ENCODE results near the gene BBS4.
"Not testable (repeated sequence)": the region's sequence is repeated elsewhere in the genome, so short reads cannot be mapped to it uniquely, and the experiment has no call there.

Gene BBS4

DNA sequence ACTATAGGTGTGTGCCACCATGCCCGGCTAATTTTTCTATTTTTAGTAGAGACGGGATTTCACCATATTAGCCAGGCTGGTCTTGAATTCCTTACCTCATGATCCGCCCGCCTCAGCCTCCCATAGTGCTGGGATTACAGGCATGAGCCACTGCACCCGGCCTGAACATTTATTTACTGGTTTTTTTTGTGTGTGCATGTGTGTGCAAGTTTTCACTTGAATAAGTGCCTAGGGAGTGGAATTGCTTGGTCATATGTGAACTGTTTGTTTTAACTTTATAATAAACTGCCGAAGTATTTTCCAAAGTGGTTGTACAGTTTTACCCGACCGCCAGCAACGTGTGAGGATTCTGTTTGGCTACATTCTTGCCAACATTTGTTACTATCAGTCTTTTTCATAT is 14.1 kb downstream of the BBS4 start:
- no peak for DNase-seq

GRCh38 chr15:72706266-72706665 is 20.3 kb downstream of the BBS4 start:
- DNase-seq = no peak

DNA sequence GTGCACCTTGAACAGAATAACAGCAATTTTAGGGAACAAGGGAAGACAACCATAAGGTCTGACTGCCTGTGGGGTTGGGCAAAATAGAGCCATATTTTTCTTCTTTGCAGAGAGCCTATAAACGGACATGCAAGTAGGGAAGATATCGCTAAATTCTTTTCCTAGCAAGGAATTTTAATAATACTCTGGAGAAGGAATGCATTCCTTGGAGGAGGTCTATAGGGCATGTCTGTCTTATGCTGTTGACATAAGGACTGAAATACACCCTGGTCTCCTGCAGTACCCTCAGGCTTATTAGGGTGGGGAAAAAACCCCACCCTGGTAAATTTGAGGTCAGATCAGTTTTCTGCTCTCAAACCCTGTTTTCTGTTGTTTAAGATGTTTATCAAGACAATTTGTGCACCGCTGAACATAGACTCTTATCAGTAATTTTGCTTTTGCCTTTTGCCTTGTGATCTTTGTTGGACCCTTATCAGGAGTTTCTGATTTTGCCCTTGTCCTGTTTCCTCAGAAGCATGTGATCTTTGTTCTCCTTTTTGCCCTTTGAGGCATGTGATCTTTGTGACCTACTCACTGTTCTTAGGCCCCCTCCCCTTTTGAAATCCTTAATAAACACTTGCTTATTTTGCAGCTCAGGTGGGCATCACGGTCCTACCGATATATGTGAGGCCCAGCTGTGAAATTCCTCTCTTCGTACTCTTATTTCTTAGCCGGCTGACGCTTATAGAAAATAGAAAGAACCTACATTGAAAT is 22.7 kb downstream of the BBS4 start:
- DNase-seq = not testable (repeated sequence)

DNA sequence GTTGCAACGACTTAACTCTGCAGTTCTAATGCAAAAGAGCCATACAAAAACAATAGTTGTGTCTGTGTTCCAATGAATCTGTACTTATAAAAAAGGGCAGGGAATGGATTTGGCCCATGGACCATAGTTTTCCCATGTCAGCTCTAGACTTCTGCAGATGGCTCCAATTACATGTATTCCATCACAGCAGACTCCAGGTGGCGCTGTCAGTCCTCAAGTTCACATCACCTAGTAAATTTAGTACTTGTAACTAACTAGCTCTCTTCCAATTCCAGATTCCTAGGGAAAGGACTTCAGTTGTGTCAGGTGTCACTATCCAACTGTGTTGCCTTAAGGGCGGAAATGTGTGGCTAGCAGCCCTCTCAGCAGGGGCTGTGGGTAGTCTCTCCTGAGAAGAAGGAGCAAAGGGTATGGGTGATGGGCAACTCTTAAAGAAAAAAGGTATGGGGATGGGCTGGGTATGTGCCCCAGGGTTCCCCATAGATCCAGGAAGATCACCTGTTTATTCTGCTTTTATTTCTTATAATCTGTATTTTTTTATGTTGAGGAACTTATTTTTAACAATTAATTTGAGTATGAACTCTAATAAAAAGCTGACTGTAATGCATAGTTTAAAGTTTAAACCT is 36.2 kb downstream of the BBS4 start:
- DNase-seq = peak; percentile 60

DNA sequence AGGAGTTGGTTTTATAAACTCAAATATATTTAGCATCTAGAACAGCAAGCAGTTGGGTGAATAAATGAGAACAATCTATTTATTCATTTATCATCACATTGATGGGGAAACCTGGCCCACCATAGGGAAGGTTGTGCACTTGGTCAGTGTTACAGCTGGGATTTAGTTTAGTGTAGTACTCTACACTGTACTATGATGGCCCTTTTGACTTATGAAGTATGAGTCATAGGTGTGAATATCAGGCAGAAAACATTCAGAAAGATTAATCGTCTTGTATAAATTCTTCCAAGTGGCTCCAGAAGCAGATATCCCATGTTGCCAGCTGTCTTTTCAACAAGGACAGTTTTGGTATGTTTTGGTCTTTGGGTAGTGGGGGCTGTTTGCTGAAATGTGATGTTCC is 38.0 kb downstream of the BBS4 start:
- no peak for DNase-seq

DNA sequence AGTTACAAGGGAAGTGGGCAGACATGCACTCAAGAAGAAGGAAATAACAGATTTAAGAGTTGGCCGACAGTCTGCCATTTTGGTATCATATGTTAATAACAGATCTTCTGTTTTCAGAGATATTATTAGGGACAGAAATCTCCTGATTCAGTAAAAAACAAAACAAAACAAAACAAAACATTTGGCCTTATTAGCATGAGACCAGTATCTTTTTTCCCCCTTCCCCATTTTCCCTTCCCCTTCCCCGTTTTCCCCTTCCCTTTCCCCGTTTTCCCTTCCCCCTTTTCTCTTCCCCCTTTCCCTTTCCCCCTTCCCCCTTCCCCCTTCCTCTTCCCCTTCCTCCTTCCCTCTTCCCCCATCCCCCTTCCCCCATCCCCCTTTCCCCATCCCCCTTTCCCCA is 39.4 kb downstream of the BBS4 start:
- DNase-seq = no peak

GRCh38 chr15:72725851-72726250 is 39.8 kb downstream of the BBS4 start:
- DNase-seq = not testable (repeated sequence)

DNA sequence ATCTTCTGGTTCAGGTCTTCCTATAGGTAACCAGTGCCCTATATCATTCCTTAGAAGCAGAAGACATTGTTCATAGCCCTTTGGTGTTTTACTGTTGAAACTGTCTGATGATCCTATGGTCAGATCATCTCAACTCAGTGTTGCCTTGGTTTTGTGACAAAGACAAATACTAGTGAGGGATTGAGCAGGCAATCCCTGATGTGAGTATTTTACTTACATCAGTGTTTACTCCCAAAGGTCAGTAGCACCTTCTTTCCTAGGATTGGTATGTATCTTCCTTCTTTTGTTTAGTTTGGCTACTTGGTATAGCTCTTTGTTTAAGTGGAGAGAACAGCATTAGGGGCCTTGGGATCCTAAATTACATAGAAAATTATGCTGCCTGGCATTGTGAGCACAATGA is 41.1 kb downstream of the BBS4 start:
- DNase-seq = no peak

GRCh38 chr15:72728249-72728648 is 42.2 kb downstream of the BBS4 start:
- DNase-seq = not testable (repeated sequence)

GRCh38 chr15:72728821-72729220 is 42.8 kb downstream of the BBS4 start:
- no peak for DNase-seq

GRCh38 chr15:72732086-72732485 is 46.1 kb downstream of the BBS4 start:
- DNase-seq = no peak

DNA sequence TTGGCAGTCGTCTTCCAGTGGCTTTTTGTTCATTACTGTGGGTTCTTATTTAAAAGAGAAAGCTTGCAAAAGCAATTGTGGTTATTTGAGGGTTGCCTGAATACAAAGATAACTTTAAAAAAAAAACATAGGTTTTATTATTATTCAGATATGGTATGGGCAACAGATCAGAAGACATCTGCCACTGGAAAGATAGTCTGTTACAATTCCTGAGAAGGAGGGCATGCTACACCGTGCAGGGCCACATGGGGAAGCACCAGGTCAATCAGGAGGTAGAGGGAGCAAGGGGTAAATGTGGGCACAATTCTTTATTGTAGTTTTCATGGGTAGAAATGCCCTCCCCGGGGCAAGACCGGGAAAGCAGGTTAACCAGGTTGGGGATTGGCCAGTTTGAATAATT is 46.5 kb downstream of the BBS4 start:
- DNase-seq = no peak

GRCh38 chr15:72733941-72734738 is 48.1 kb downstream of the BBS4 start:
- DNase-seq = no peak

- no peak for DNase-seq
Observed at GRCh38 chr15:72735111-72735510, 49.1 kb downstream of the BBS4 start.

DNA sequence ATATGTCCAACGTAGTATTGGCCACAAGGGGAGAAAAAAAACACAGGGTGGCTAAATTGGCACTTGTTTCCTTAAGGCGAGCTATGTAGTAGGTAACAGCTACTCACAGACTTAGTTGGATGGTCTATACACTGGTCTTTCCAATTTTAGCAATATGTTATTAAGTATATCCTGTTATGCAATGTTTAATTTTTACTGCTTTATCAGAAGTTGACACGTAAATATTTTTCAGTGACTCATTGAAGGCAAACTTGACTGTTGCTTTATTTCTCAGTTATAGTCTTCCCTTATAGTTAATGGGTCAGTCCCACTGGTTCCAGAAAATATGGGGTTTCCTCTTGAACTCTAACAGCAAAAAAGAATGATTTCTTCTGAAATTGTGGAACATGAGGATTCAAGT is 51.1 kb downstream of the BBS4 start:
- no peak for DNase-seq

DNA sequence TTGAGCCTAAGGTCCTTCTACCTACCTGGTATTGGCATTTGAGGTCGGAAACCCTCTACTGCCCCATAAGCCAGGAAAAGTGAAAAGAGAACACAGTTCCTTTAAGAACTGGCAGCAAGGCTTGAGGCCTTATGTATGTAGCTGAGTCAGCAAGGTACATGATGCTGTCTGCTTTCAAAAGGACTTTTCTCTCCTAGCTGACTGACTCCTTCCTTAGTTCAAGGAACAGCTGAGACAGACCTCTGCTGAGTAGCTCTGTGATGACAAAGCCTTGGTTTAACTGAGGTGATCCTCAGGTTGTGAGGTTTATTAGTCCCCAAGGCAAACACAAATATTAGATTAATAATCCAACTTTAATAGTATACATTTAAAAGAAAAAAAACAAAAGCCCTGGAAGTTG is 51.7 kb downstream of the BBS4 start:
- no peak for DNase-seq

DNA sequence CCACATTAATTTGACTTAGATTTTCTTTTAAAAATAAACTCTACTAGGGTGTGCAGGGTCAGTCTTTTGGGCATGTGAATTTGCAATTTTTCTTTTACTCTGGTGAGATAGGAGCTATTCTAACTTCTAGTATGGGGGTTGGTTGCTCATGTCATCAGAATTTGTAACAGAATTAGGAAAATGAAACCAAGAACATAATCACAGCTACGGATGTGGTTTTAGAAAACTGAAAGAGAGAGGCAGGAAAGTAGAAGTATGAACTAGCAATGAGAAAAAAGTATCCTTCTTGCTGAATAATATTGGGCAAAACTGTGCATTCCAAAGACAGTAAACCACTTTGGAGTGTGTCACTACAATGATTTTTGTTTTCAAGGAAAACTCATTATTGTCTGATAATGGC is 54.2 kb downstream of the BBS4 start:
- no peak for DNase-seq

DNA sequence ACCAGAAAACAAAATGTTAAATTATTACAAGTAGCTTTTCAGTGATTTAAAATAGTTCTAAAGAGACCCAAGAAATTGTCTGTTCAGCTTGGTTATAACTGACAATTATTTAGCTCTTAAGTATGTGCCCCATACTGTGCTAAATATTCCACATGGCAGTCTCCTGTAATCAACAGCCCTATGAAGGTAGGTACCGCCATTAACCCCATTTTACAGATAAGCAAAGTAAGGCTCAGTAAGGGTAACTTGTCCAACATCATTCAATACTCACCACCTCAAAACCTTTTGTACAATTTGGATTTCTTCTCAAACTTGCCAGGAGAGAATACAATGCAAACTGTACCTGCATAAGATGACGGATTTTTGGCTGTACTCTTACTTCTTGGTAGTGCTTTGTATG is 63.7 kb downstream of the BBS4 start:
- DNase-seq = no peak

- DNase-seq = no peak
Observed at GRCh38 chr15:72751751-72752455, 65.9 kb downstream of the BBS4 start.

GRCh38 chr15:72754096-72754495 is 68.1 kb downstream of the BBS4 start:
- no peak for DNase-seq

- DNase-seq = no peak
Observed at GRCh38 chr15:72758182-72758581, 72.2 kb downstream of the BBS4 start.

DNA sequence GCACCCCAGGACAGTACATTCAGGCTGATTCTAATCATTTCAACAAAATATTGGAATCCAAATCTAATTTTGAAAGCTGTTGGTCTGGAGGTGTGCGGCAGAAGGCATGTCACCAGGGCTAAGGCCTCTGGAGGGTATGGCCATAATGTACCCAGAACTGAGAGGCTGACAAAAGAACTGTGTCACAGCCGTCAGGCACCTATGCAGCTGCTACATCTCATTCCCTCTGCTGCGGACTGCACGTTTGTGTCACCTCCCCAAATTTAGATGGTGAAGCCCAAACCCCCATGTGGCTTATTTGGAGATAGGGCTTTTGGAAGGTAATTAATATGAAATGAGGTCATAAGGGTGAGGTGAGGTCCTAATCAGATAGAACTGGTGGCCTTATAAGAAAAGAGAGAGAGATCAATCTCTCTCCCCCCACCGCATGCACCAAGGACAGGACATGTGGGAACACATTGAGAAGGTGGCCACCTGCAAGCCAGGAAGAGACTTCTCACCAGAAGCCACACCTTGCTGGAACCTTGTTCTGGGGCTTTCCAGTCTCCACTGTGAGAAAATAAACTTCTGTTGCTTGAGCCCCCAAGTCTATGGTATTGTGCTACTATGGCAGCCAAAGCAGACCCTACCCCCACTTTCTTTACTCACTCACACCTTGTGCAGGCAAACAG is 74.7 kb downstream of the BBS4 start:
- DNase-seq = no peak

DNA sequence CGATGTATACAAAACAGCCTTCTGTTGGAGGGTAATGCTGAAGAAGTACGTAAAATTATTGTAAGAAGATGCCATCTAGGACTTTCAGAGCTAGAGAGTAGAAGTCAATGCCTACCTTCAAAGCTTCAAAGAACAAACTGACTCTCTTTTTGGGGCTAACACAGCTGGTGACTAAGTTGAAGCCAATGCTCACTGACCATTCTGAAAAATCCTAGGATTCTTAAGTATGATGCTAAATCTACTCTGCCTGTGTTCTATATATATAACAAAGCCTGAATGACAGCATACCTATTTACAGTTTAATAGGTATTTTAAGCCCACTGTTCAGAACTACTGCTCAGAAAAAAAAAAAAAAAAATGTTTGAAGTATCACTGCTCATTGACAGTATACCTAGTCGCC is 78.6 kb downstream of the BBS4 start:
- no peak for DNase-seq
